HG03159 (cell line): ENCODE results near the gene SYNDIG1.

Source experiments
- ATAC-seq: cut with Tn5 transposase; IDR thresholded peaks from one replicate; pipeline ENCODE4 v1.9.1; 2021; ENCODE audit warnings: mild to moderate bottlenecking, moderate library complexity; ENCODE audit not compliant: unreplicated experiment

Gene SYNDIG1

DNA sequence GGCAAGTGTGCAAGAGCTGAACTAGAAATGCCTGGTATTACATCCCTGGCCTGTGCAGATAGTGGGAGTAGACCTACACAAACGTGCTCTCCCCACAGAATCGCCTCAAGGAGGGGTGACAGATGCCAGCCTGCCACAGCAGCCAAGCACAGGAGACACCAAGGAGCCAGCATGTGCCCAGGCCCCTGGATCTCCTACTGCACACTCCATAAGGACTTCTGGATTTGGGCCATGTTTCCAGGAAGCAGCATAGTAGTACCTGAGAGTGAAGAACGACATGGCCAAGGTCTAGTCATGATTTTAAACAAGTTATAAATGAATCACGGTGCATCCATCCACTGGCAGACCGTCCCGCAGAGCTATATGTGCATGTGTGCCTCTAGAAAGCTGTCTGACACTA, 232.2 kb downstream of the SYNDIG1 start:
- no peak for ATAC-seq

DNA sequence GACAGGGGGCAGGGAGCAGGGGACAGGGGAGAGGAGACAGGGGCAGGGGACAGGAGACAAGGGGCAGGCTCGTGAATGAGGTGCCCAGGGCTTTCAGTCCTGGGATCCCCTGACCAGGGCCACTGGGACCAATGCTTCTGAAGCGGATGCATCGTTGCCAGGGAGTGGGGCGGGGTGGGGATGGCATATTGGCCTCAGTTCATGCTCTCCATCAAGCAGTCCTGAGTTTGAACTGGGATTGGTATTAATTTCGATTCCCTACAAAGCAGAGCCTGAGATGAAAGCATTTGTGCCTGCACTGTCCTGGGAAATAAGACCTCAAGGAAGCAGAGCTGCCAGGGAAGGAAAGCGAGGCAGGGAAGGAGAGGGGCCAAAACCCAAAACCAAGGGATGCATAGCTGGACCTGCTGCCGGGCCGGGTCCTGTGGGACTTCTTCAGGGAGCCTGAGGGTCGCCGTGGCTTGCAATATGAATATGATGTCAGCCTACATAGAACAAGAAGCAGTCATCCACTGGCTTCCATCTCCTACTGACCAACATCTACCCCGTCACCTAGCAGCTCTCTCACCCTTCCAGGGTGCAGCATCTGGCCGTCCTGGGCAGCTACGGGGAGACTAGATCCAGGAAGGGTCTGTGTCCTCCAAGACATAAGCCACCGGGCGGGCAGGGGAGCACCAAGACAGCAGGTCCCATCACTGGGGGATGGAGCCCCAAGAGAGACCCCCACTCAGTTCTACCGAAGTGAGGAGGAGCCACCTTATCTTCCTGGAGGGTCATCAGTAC, 233.3 kb downstream of the SYNDIG1 start:
- no peak for ATAC-seq

DNA sequence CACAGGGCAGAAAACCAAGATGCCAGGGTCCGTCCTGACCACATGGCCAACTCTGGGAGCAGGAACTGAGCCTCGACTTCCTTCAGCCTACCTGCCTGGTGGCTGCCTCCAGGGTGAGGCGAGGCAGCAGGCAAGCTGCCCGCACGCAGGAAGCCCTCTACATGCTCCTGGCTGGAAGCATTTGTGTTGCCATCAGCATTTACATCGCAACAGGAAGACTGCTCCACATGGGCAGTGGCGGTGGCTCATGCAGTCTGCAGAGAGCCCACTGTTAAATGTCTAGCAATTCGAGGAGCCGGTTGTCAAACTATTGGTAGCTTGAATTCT, 233.8 kb downstream of the SYNDIG1 start:
- ATAC-seq: no peak

DNA sequence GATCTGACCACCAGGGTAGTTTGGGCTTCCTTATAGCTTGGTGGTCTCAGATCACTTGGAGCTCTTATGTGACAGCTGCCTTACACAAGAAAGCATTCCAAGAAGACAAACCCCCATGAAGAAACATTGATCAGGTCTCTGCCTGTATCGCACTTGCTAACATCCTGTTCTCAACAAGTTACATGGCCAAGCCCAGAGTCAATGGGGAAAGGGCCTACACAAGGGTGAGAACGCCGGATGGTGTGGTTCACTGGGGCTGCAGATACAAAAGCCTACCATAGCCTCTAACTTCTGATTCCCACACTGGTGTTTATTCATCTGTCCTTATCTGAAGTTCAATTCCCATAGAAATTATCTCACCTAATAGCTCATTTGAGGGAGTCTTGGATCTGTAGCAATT, 235.5 kb downstream of the SYNDIG1 start:
- ATAC-seq: no peak

DNA sequence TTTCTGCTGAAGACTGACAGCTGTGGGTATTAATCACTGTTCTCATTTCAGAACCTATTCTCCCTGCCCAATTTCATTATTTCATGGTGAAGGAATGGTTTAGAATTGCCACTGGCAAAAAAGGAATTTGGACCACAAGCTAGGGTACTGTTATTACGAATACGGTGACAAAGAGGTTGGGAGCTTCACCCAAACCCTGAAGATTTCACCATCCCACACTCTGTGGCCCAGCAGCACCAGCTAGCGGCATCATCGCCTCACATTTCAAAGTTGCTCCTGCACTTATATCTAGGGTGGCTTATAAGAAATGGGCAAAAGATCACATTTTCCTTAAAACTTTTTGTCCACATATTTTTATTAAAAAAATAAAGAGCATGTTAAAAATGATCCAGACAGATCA, 236.1 kb downstream of the SYNDIG1 start:
- ATAC-seq: no peak

DNA sequence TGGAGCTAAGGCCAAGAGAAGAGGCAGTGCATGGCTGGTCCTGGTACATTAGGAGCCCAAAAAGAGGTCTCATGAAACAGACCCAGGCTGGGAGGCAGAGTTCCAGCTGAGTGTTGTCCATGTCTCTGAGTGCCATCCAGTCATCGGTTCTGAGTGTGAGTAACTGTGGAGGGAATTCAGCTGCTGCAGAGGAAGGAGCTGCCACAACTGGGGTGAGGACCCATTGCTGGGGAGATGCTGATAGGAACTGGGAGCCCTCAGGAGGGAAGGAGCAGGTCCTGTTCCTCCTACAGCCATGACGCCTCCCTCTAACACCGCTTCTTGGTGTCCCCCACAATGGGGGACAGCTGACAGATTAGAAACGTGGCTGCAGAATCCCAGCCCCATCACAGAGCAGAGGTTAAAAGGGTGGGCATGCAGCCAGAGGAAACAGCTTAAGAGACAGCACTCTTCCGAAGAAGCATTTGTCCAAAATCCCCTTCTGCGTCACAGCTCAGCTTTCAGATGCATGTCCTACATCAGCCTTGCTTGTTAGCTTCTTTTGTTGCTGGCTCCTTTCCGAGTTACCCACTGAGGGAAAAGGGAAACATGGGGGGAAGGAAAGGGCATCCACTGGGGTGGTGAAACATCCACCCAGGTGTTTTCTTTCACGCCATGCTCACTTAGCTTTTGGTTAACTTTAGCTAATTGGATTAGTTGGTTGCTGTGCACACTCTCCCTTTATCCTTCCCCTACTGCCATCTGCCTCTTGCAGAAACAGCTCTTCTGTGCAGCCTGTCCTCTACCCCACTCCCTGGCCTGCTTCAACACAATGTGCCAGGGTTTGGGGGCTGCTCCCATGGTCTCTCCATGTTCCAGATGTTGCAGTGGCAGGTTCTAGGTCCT, 239.2 kb downstream of the SYNDIG1 start:
- no peak for ATAC-seq
